AG09309 (cell line): ENCODE data around the gene AKR1E2.

Source experiments
- DNase-seq: peaks from one replicate; pipeline ENCODE4 v3.0.0-alpha.2; 2010; ENCODE audit warnings: low read depth
- H3K4me3 ChIP-seq: 2 replicates; pipeline ENCODE4 v1.5.1; 2011; ENCODE audit warnings: mild to moderate bottlenecking, low read depth, low read length, moderate library complexity; ENCODE audit not compliant: control insufficient read depth
- CTCF ChIP-seq: IDR thresholded peaks from 2 replicates; pipeline ENCODE4 v1.5.1; 2011; ENCODE audit warnings: mild to moderate bottlenecking, low read depth, low read length, inconsistent platforms; ENCODE audit not compliant: insufficient read depth, control insufficient read depth; ENCODE audit errors: missing control alignments

The AKR1E2 gene

DNA sequence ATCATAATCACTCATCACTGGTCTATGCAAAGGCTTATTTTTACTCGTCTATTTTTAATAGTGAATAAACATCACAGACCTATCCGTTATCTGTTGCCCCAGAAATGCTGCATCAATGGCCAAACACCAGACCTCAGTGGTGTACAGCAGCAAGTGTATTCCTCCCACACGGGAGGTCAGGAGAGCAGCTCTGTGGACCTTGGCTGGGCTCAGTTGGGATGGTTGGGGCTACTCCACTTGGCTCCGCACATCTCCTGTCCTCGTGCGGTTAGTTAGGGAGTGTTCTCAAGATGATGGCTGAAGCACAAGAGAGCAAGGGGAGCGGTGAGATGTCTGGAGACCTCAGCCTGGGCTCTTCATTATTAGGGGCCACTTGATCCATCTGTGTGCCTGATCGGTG lies 2.0 kb downstream of the AKR1E2 start:
- TF ChIP-seq CTCF: no peak
- DNase-seq: no peak

GRCh38 chr10:4830551-4830950 lies 4.5 kb downstream of the AKR1E2 start:
- no peak for TF ChIP-seq CTCF
- DNase-seq: no peak
- no peak overlapping the region for H3K4me3 ChIP-seq

More for the DNA sequence above, 2.0 kb downstream of the AKR1E2 start:
- H3K4me3 ChIP-seq: no peak overlapping the region

GRCh38 chr10:4831091-4831490 lies 5.1 kb downstream of the AKR1E2 start:
- H3K4me3 ChIP-seq: no peak overlapping the region
- DNase-seq: no peak

DNA sequence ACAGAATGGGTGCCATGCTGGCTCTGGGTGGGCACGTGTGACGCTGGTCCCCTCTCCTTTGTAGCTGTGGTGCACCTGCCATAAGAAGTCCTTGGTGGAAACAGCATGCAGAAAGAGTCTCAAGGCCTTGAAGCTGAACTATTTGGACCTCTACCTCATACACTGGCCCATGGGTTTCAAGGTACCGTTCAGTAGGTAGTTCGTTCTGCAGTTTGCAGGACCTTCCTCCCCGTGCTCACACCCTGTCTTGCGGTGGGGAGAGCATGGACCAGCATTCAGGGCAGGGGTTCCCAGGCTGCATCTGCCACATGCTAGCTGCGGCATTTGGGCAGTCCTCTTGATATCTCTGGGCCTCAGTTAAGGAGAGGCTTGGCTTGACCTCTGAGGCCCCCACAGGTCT lies 7.3 kb downstream of the AKR1E2 start:
- DNase-seq: no peak
- no peak overlapping the region for H3K4me3 ChIP-seq
- TF ChIP-seq CTCF: no peak

More at GRCh38 chr10:4831091-4831490, 5.1 kb downstream of the AKR1E2 start:
- TF ChIP-seq CTCF: no peak

DNA sequence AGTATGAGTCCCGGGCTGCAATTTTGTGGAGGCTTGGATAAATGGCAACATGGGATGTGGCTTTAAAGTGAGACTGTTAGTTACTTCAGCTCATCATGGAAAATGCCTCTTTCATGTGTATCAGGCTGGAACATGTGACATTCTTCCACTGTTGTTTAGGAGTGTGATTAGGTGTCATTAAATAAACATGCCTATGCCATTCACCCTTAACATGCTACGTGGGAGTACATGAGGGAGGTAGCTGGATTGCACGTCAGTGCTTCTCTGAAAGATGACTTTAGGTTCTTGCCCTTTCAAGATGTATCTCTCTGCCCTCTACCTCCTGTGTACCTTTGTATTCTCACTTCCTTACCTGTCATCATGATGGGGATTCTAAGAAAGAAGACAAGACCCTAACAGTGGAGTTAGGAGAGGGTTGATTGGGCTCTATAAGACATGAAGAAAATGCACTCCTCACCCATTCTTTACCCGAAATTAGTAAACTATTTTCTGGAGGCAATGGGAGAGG lies 8.9 kb downstream of the AKR1E2 start:
- no peak for TF ChIP-seq CTCF
- DNase-seq: no peak
- H3K4me3 ChIP-seq: no peak overlapping the region

GRCh38 chr10:4835494-4835918 lies 9.5 kb downstream of the AKR1E2 start:
- no peak for DNase-seq
- no peak for TF ChIP-seq CTCF
- no peak overlapping the region for H3K4me3 ChIP-seq
